NCI-H1105 (cell line): ENCODE data around the gene GNB3.
"Not testable (repeated sequence)": the region's sequence is repeated elsewhere in the genome, so short reads cannot be mapped to it uniquely, and the experiment has no call there.

Source experiments
- DNase-seq: peaks from one replicate; lab custom pipeline; 2025; lab: John Stamatoyannopoulos, UW

The GNB3 gene

DNA sequence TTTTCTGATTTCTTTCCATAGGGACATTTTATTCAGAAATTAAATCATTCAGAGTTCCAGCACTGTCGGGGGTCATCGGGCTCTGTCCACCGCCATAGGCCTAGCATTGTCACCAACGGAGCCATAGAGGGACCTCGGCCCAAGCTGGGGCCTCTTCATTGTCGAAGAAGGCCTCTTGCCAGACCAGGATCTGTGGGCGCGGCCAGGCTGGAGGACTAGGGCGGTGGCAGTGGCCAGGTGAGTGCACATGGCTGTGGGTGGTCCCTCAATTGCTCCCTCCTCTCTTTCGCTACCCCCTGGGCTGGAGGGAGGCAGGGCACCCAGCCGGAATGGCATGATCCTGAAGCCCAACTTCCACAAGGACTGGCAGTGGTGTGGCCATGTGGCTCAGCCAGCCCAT lies 43.0 kb downstream of the GNB3 start:
- no peak for DNase-seq

DNA sequence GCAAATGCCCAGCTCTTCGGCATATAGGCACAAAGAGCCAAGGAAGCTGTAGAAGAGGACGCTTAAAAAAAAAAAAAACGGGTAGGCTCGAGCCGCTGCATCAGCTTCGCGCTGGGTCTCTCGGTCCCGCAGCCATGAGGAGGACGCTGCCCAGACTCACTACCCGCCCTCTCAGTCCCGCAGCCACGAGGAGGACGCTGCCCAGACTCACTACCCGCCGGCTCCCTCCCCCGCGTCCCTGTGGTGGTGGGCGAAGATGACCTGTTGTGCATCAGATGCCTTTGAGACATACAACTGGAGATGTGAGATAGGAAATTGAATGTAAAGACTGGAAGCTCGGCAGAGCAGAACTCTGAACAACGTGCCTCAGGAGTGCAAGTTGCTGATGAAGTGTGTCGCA lies 43.8 kb downstream of the GNB3 start:
- no peak for DNase-seq

DNA sequence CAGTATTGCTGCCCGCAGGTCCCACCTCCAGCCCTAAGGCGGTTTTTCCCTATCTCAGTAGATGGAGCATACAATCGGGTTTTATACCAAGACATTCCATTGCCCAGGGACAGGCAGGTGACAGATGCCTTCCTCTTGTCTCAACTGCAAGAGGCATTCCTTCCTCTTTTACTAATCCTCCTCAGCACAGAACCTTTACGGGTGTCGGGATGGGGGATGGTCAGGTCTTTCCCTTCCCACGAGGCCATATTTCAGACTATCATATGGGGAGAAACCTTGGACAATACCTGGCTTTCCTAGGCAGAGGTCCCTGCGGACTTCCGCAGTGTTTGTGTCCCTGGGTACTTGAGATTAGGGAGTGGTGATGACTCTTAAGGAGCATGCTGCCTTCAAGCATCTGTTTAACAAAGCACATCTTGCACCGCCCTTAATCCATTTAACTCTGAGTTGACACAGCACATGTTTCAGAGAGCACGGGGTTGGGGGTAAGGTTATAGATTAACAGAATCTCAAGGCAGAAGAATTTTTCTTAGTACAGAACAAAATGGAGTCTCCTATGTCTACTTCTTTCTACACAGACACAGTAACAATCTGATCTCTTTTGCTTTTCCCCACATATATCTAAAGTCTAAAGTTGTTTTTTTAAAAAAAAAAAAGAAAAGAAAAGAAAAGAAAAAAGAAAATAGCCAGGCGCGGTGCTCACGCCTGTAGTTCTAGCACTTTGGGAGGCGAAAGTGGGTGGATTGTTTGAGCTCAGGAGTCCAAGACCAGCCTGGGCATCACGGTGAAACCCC lies 45.7 kb downstream of the GNB3 start:
- DNase-seq = not testable (repeated sequence)

GRCh38 chr12:6887460-6887859 lies 46.7 kb downstream of the GNB3 start:
- DNase-seq = no peak

DNA sequence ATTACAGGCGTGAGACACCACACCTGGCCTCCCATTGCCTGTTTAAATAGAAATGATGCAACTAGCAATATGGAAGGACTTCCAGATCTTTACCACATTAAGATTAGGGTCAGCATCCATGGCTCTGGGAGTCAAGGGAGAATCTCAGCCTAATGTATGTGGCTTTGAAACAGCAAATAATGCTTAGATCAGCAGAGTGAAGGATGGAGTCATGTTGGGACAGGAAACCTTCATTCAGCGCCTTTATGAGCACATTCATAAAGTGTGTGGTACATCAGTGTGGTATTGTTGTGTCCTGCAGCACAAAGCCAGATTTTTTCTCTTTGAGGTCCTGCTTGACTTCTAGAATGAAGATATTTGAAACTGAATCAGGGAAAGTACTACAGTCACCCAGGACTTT lies 47.6 kb downstream of the GNB3 start:
- DNase-seq = no peak

GRCh38 chr12:6888794-6889193 lies 48.1 kb downstream of the GNB3 start:
- not testable (repeated sequence) for DNase-seq

GRCh38 chr12:6889775-6890573 lies 49.2 kb downstream of the GNB3 start:
- DNase-seq = not testable (repeated sequence)

DNA sequence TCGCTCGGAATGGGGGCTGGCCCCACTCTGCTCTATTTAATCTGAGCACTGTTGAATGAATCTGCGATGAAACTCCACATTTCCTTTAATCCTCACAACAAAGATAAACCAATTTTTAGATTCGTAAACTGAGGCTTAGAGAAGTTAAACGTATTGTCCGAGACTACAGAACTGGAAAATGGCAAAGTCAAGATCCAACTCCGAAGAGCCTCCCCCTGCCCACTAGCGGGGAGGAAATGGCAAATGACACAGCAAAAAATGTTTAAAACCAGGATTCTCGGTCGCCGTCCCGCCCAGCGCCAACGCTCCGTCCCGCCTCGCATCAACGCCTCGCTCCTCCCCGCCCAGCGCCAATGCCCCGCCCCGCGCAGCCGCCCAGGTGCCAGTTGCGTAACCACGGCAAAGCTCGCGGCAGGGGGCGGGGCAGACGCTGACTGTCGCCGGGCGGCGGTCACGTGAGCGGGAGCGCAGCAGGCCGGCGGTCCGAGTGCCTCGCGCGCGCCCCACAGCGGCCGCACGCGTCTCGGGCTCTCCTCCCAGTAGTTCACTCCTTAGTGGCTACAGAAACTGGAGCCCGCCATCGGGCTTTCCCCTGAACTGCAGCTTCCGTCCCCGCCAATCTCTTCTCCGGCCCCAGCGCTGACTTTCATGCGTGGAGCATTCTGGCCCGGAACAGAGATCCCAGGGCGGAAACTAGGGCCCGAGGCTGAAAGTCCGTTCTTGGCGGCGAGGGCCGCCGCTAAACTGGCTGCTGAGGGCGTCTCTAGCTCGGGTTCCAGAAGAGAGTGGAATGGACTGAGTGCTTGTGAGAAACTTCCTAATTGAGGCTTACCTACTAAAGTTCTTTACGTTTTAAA lies 50.3 kb downstream of the GNB3 start:
- DNase-seq = peak; percentile 98

- DNase-seq = no peak
Observed at GRCh38 chr12:6891646-6892001, 50.9 kb downstream of the GNB3 start.

DNA sequence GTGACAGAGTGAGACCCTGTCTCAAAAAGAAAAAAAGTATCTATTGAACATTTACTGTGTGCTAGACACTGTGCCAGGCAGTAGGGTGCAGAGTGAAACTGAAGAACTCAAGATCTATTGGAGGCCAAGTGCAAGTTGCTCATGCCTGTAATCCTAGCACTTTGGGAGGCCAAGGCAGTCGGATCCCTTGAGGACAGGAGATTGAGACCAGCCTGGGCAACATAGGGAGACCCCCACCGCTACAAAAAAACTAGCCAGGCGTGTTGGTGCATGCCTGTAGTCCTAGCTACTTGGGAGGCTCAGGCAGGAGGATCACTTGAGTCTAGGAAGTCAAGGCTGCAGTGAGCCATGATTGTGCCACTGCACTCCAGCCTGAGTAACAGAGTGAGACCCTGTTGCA lies 52.0 kb downstream of the GNB3 start:
- DNase-seq = not testable (repeated sequence)

DNA sequence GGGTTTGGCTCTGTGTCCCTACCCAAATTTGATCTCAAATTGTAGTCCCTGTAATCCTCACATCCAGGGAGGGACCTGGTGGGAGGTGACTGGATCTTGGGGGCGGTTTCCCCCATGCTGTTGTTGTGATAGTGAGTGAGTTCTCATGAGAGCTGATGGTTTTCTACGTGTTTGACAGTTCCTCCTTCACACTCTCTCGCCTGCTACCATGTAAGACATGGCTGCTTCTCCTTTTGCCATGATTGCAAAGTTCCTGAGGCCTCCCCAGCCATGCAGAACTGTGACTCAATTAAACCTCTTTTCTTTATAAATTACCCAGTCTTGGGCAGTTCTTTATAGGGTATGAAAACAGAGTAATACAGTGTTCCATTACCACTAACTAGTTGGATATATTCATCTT lies 53.6 kb downstream of the GNB3 start:
- DNase-seq = no peak
